K562 (cell line): ENCODE data around the gene HEATR1. TPM values are rescaled to one million over a fixed set of nuclear protein-coding genes. Genes with fewer than 3 reads are reported as not detected.
A peak's percentile ranks its signal among the peaks of the same experiment; 100 is the strongest.

Experiments used
- CHD2 ChIP-seq: IDR thresholded peaks from 2 replicates; pipeline ENCODE4 v1.6.1; 2011; ENCODE audit warnings: low read depth, low read length
- GABPB2 ChIP-seq: fragments of 250-450 bp; sonication (Bioruptor Pico); conservative IDR thresholded peaks from 2 replicates; pipeline ENCODE4 v1.5.1; 2021; ENCODE audit warnings: mild to moderate bottlenecking
- GATA2 ChIP-seq: sonication (generic); formaldehyde crosslinking; IDR thresholded peaks from 2 replicates; pipeline ENCODE4 v1.4.0; 2020; ENCODE audit warnings: mild to moderate bottlenecking, missing genetic modification reagents
- GTF2A2 ChIP-seq: IDR thresholded peaks from 2 replicates; pipeline ENCODE4 v1.6.1; 2016; ENCODE audit warnings: mild to moderate bottlenecking, missing genetic modification characterization, missing compliant biosample characterization
- IRF2 ChIP-seq: sonication (generic); formaldehyde crosslinking; IDR thresholded peaks from 2 replicates; pipeline ENCODE4 v1.8.1; 2022; ENCODE audit warnings: mild to moderate bottlenecking, missing genetic modification reagents
- KDM1A ChIP-seq, 2 experiments: fragments of 450-650 bp; IDR thresholded peaks; 2 replicates each; pipeline ENCODE4 v1.6.1; 2016; ENCODE audit warnings: mild to moderate bottlenecking in 2 of 2
- KDM4B ChIP-seq, 2 experiments: fragments of 450-650 bp in 1 of 2; sonication (generic) in 1 of 2; IDR thresholded peaks; 2 replicates each; pipeline ENCODE4 v1.6.1; 2016 to 2017; ENCODE audit warnings: borderline replicate concordance in 2 of 2, antibody characterized with exemption in 1 of 2, low read depth in 1 of 2, mild to moderate bottlenecking in 1 of 2
- MBD1 ChIP-seq: fragments of 250-450 bp; sonication (Bioruptor Pico); IDR thresholded peaks from 2 replicates; pipeline ENCODE4 v1.8.0; 2022; ENCODE audit warnings: inconsistent platforms
- MYC ChIP-seq, 2 experiments: fragments of 250-450 bp in 1 of 2; sonication (Bioruptor Pico) in 1 of 2; IDR thresholded peaks; 2 replicates each; pipeline versions ENCODE4 v1.5.1 to v1.6.1; 2012 to 2021; ENCODE audit warnings: low read depth in 2 of 2, borderline replicate concordance in 1 of 2, improper control_type of control experiment in 1 of 2, low read length in 1 of 2, mild to moderate bottlenecking in 1 of 2, moderate library complexity in 1 of 2
- NFATC3 ChIP-seq: fragments of 450-650 bp; IDR thresholded peaks from 2 replicates; pipeline ENCODE4 v1.6.1; 2017; ENCODE audit warnings: mild to moderate bottlenecking
- NONO ChIP-seq, 2 experiments: fragments of 200-400 bp in 1 of 2; fragments of 450-650 bp in 1 of 2; formaldehyde crosslinking in 1 of 2; IDR thresholded peaks; 2 replicates each; pipeline ENCODE4 v1.6.1; 2017; ENCODE audit warnings: low read depth in 2 of 2, mild to moderate bottlenecking in 2 of 2, moderate library complexity in 2 of 2, low read length in 1 of 2
- NR1H2 ChIP-seq: sonication (generic); formaldehyde crosslinking; IDR thresholded peaks from 2 replicates; pipeline ENCODE4 v1.4.0; 2020; ENCODE audit warnings: mild to moderate bottlenecking, missing genetic modification reagents
- NRF1 ChIP-seq, 2 experiments: fragments of 450-650 bp; IDR thresholded peaks in 1 of 2; conservative IDR thresholded peaks in 1 of 2; 2 replicates each; pipeline ENCODE4 v1.6.1; 2014; ENCODE audit warnings: mild to moderate bottlenecking in 2 of 2
- POLR2H ChIP-seq: IDR thresholded peaks from 2 replicates; pipeline ENCODE4 v1.6.1; 2016; ENCODE audit warnings: missing genetic modification characterization, low read depth, mild to moderate bottlenecking, control low read depth, missing compliant biosample characterization, moderate library complexity
- SOX6 ChIP-seq: fragments of 450-650 bp; IDR thresholded peaks from 2 replicates; pipeline ENCODE4 v1.6.1; 2014; ENCODE audit warnings: mild to moderate bottlenecking
- SP1 ChIP-seq: sonication (generic); formaldehyde crosslinking; IDR thresholded peaks from 2 replicates; pipeline ENCODE4 v1.8.1; 2022; ENCODE audit warnings: mild to moderate bottlenecking, missing genetic modification reagents
- SPI1 ChIP-seq: IDR thresholded peaks from 2 replicates; pipeline ENCODE4 v1.6.1; 2011; ENCODE audit warnings: low read depth, low read length, control low read depth, borderline replicate concordance
- STAT5A ChIP-seq: IDR thresholded peaks from 2 replicates; pipeline ENCODE4 v1.6.1; 2012; ENCODE audit warnings: low read length, inconsistent platforms, borderline replicate concordance
- TBL1XR1 ChIP-seq, 2 experiments: IDR thresholded peaks; 2 replicates each; pipeline ENCODE4 v1.6.1; 2012; ENCODE audit warnings: improper control_type of control experiment in 2 of 2, low read length in 2 of 2, mild to moderate bottlenecking in 1 of 2
- TCF3 ChIP-seq: sonication (generic); formaldehyde crosslinking; IDR thresholded peaks from 2 replicates; pipeline ENCODE4 v1.4.0; 2020; ENCODE audit warnings: mild to moderate bottlenecking, missing genetic modification reagents
- TEAD4 ChIP-seq, 2 experiments: sonication (generic) in 1 of 2; formaldehyde crosslinking in 1 of 2; IDR thresholded peaks; 2 replicates each; pipeline versions ENCODE4 v1.6.1 to v1.8.0; 2012 to 2022; ENCODE audit warnings: borderline replicate concordance in 1 of 2, inconsistent platforms in 1 of 2, low read length in 1 of 2, mild to moderate bottlenecking in 1 of 2, missing genetic modification reagents in 1 of 2
- USF2 ChIP-seq: sonication (generic); formaldehyde crosslinking; IDR thresholded peaks from 2 replicates; pipeline ENCODE4 v1.5.0; 2020; ENCODE audit warnings: missing genetic modification reagents
- ZBTB34 ChIP-seq: fragments of 250-450 bp; sonication (Bioruptor Pico); IDR thresholded peaks from 2 replicates; pipeline ENCODE4 v1.8.0; 2021; ENCODE audit warnings: mild to moderate bottlenecking, moderate library complexity
- ZNF41 ChIP-seq: fragments of 250-450 bp; sonication (Bioruptor Pico); conservative IDR thresholded peaks from 2 replicates; pipeline ENCODE4 v1.4.0; 2020; ENCODE audit warnings: mild to moderate bottlenecking
- ZNF561 ChIP-seq: fragments of 450-650 bp; formaldehyde crosslinking; conservative IDR thresholded peaks from 2 replicates; pipeline ENCODE4 v1.4.0; 2020; ENCODE audit warnings: mild to moderate bottlenecking, moderate library complexity
- ZNF780A ChIP-seq: fragments of 250-450 bp; sonication (Bioruptor Pico); IDR thresholded peaks from 2 replicates; pipeline ENCODE4 v1.5.0; 2021; ENCODE audit warnings: mild to moderate bottlenecking
- ZNF79 ChIP-seq: fragments of 250-450 bp; sonication (Bioruptor Pico); IDR thresholded peaks from 2 replicates; pipeline ENCODE4 v1.4.0; 2020; ENCODE audit warnings: low read depth, mild to moderate bottlenecking, moderate library complexity
- polyA plus RNA-seq, 8 experiments: library from polyadenylated mRNA; depleted of rRNA in 4 of 8; stranded (reverse) in 5 of 8; unstranded in 3 of 8; fragments of >200 nt; fragmentation: Nextera tagmentation in 2 of 8; fragmentation: Illumina TruSeq in 1 of 8; extraction: Ambion mirVana in 2 of 8; extraction: Trizol in 1 of 8; gene quantifications; 2 replicates each; pipeline versions ENCODE4 v1.2.1 to v1.2.3, GENCODE V29; 2011 to 2014; ENCODE audit warnings: inconsistent platforms in 1 of 8, missing spikeins in 1 of 8
- total RNA-seq, 7 experiments: library from RNA; depleted of rRNA in 6 of 7; stranded (reverse); fragments of >200 nt in 6 of 7; fragmentation: Illumina TruSeq in 2 of 7; extraction: Trizol in 2 of 7; gene quantifications; 2 replicates each; pipeline versions ENCODE4 v1.2.1 to v1.2.3, GENCODE V29; 2011 to 2021; ENCODE audit warnings: low replicate concordance in 1 of 7

HEATR1 gene
- total and polyA plus RNA-seq, 9 of the 15 experiments (the other 6 are each of a cell fraction or from before 2014, with no cell fraction given), result 28.3 to 108 (median 50.9) TPM

GRCh38 chr1:236532850-236533249 lies 71.5 kb downstream of the HEATR1 start (continued):
- no peak for TF ChIP-seq ZBTB34
- TF ChIP-seq IRF2 (CRISPR knock-in tag), result no peak
- peak; percentile 57; the same call in 1 of the 2 replicates for TF ChIP-seq STAT5A
- no peak for TF ChIP-seq KDM4B (IDR thresholded peaks at IDR 0.05; ENCODE audit: borderline replicate concordance in 2 of 2, low read depth in 1 of 2)
- TF ChIP-seq USF2 (CRISPR knock-in tag), result no peak
- no peak for TF ChIP-seq MYC (IDR thresholded peaks at IDR 0.05; ENCODE audit: low read depth, low read length)
- TF ChIP-seq MYC (CRISPR knock-in tag; IDR thresholded peaks at IDR 0.05; ENCODE audit: borderline replicate concordance, low read depth), result no peak
- 0 out of 2 replicates have a peak, but pooled peaks have one; percentile 29 for TF ChIP-seq SP1
- TF ChIP-seq TEAD4 (IDR thresholded peaks at IDR 0.05; ENCODE audit: low read length), result peak; percentile 94
- no peak; the same call in 1 of the 2 replicates for TF ChIP-seq TEAD4 (CRISPR knock-in tag; IDR thresholded peaks at IDR 0.05; ENCODE audit: borderline replicate concordance)
- 0 out of 2 replicates have a peak, but pooled peaks have one; percentile 66 for TF ChIP-seq NFATC3
- TF ChIP-seq TBL1XR1 (IDR thresholded peaks at IDR 0.05; ENCODE audit: low read length in 2 of 2), result peak; percentile 42 to 74; a peak in 3 of 4 replicates
- no peak for TF ChIP-seq ZNF780A (CRISPR knock-in tag)
- TF ChIP-seq ZNF41 (CRISPR knock-in tag), result no peak
- TF ChIP-seq SOX6, result peak; percentile 84
- no peak for TF ChIP-seq ZNF79 (CRISPR knock-in tag)
- TF ChIP-seq GABPB2, result no peak
- TF ChIP-seq SPI1, result no peak
- no peak for TF ChIP-seq MBD1
- no peak for TF ChIP-seq ZNF561 (CRISPR knock-in tag)
- TF ChIP-seq NONO (IDR thresholded peaks at IDR 0.05; ENCODE audit: low read depth in 2 of 2, low read length in 1 of 2), result peak in 1 of 2 experiments; percentile 54; a peak in 1 of 4 replicates
- TF ChIP-seq NR1H2 (CRISPR knock-in tag), result no peak
- TF ChIP-seq POLR2H (tag), result no peak
- TF ChIP-seq NRF1 (conservative IDR thresholded peaks at IDR 0.05 in 1 of 2, IDR thresholded peaks at IDR 0.05 in 1 of 2), result no peak
- peak; percentile 95 for TF ChIP-seq TCF3 (CRISPR knock-in tag)
- peak; percentile 67; the same call in 1 of the 2 replicates for TF ChIP-seq GATA2 (CRISPR knock-in tag)
- no peak for TF ChIP-seq GTF2A2 (tag)
- TF ChIP-seq CHD2, result no peak
- TF ChIP-seq KDM1A (IDR thresholded peaks at IDR 0.05), result peak; percentile 98 to 99
